Natural killer cell treated with Interleukin-12 subunit alpha and Interleukin-12 subunit beta and Interleukin-15 and Interleukin-18, amount 100 ng/mL, for 72 hours (primary cell): ENCODE data around the gene SLC6A2. TPM values are rescaled to one million over a fixed set of nuclear protein-coding genes. Genes with fewer than 3 reads are reported as not detected.
"Not testable (repeated sequence)": the region's sequence is repeated elsewhere in the genome, so short reads cannot be mapped to it uniquely, and the experiment has no call there.

Source experiments
- ATAC-seq, 2 donors: fragments of 150-1000 bp; cut with Tn5 transposase in 1 of 2; sonication (Bioruptor Pico), chemical (Tn5 transposase) in 1 of 2; 2 replicates each; pipeline ENCODE4 v1.10.0; 2021
- DNase-seq: peaks from one replicate; pipeline ENCODE4 v3.0.0; 2022; ENCODE audit warnings: low spot score
- H3K27ac Mint-ChIP-seq, 2 donors: 1 replicate in 1 of 2; 2 replicates in 1 of 2; pipeline ENCODE4 v1.8.0; 2022; ENCODE audit warnings: mixed read lengths in 2 of 2, mild to moderate bottlenecking in 1 of 2, moderate library complexity in 1 of 2
- H3K27me3 Mint-ChIP-seq, 2 donors: 1 replicate in 1 of 2; 2 replicates in 1 of 2; pipeline ENCODE4 v1.8.0; 2022; ENCODE audit warnings: mixed read lengths in 2 of 2
- H3K36me3 Mint-ChIP-seq: one replicate; pipeline ENCODE4 v1.8.0; 2022; ENCODE audit warnings: mixed read lengths
- H3K4me1 Mint-ChIP-seq, 2 donors: 1 replicate in 1 of 2; 2 replicates in 1 of 2; pipeline ENCODE4 v1.8.0; 2022; ENCODE audit warnings: low read depth in 2 of 2, mixed read lengths in 2 of 2, mild to moderate bottlenecking in 1 of 2
- H3K4me3 Mint-ChIP-seq: one replicate; pipeline ENCODE4 v1.8.0; 2022; ENCODE audit warnings: mixed read lengths
- H3K9me3 Mint-ChIP-seq: 2 replicates; pipeline ENCODE4 v1.8.0; 2022; ENCODE audit warnings: mixed read lengths
- total RNA-seq, 2 donors: library from RNA; stranded (reverse); gene quantifications; one replicate each; pipeline ENCODE4 v1.2.3, GENCODE V29; 2022

Gene SLC6A2
- total RNA-seq: not detected

DNA sequence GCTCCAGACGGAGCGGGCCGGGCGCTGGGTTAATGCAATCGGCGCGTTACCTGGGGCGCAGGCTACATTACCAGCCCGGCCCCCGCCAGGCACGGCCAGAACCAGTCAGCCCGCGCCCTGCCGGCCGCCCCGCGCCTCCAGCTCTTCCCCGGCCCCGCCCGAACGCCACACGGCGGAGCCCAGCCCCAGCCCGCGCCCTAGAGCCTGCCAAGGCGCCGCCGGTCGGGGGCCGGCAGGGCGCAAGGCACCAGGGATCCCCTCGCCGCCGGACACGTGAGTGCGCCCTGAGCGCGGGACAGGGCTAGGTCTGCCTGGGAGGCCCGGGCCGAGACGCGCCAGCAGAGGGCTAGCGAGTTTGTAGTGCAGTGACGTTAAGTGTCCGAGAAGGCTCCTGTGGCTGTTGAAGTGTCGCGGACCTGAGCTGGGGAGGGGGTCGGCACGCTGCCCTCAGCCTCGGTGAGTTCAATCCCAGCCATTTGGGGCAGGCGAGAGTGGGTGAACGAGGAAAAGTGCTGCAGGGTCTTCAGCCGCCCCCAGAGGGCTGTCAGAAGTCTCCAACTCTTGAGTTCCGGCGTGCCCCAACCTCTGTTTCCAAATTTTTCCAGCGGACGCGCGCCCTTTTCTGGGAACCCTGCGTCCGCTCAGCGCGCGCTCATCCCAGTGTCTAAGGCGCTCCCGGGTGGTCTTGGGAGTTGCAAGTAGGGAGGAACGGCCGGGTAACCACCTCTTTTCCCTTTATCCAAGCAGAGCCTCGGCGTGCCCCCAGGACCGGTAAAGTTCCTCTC, at the start of gene SLC6A2:
TSS of gene SLC6A2 (plus strand) at position 92 of the 785 bp plus-strand sequence. CDS start 707 bp downstream, outside the sequence.
- Mint-ChIP-seq H3K4me1 (no peaks in the 10 kb centered on the region), H3K9me3 (no peaks in the 10 kb centered on the region), H3K36me3 (no peaks in the 10 kb centered on the region), H3K27me3 (peaks cover 9 to 13% of the 10 kb centered on the region in 2 donors), H3K4me3 (no peak within 1 kb of the TSS), H3K27ac (no peak within 1 kb of the TSS)
- DNase-seq (no peak), ATAC-seq (peak in 1 of 2 donors; percentile 11)

DNA sequence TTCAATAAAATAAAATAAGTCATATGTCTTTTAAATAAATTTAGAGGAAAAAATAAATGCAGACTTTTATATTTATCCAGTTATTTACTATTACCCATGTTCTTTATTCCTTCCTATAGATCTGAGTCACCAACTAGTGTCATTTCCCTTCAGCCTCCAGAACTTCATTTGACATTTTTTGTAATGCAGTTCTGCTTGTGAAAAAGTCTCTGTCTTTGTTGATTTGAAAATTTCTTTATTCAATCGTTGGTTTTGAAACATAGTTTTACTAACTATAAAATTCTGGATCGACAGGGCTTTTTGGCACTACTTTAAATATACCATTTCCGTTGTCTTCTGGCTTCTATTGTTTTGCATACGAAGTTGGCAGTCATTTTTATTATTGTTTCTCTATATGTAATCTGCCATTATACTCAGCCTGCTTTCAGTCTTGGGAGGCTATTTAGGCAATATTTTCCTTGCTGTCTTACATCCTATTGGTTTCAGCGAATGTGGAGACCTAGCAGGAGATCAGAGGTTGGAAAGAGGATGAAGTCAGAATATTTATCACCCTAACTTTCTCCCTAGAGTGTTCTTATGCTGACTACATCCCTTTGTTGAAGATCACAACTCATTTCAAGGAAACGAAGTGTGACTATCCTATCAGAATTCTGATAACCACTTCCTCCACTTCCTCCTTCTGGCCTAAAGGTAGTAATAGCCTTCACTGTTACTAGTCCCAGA, 42.0 kb upstream of the SLC6A2 start:
- Mint-ChIP-seq H3K27me3 (peaks cover 9 to 37% of the 10 kb centered on the region in 2 donors), H3K9me3 (peaks cover 10% of the 10 kb centered on the region), H3K4me1 (no peaks in the 10 kb centered on the region), H3K36me3 (no peaks in the 10 kb centered on the region), H3K27ac (no peak overlapping the region), H3K4me3 (no peak overlapping the region)
- DNase-seq (no peak), ATAC-seq (no peak)

DNA sequence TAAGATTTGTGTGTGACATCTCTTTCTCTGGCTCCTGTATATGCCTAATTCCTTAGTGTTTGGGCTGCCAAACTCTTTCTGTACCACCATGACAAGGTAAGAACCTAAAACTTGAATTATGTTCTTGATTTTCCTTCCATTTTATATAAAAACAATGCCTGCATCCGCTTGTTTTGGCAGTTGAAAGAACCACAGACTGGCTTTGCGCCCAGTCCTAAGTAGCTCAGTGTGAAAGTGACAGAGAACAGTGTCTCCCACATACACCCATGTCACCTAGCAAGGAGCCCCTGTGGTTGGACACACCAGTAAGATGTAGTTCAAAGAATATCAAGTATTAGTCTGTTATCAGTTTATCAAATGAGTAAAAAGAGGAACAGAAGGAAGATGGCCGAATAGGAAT, 40.7 kb upstream of the SLC6A2 start:
- H3K4me3 Mint-ChIP-seq: no peak overlapping the region
- H3K27me3 Mint-ChIP-seq: peaks cover 9 to 38% of the 10 kb centered on the region in 2 donors
- no peak for ATAC-seq

DNA sequence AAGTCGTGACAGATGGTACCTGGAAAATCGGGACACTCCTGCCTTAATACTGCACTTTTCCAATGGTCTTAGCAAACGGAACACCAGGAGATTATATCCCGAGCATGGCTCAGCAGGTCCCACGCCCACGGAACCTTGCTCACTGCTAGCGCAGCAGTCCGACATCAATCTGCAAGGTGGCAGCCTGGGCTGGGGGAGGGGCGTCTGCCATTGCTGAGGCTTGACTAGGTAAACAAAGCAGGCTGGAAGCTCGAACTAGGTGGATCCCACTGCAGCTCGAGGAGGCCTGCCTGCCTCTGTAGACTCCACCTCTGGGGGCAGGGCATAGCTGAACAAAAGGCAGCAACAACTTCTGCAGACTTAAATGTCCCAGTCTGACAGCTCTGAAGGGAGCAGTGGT, 40.1 kb upstream of the SLC6A2 start:
- not testable (repeated sequence) for H3K36me3 Mint-ChIP-seq, DNase-seq, ATAC-seq, H3K4me3 Mint-ChIP-seq, H3K27ac Mint-ChIP-seq, H3K4me1 Mint-ChIP-seq
- peaks cover 10% of the 10 kb centered on the region for H3K9me3 Mint-ChIP-seq
- H3K27me3 Mint-ChIP-seq: peaks cover 8 to 38% of the 10 kb centered on the region in 2 donors

More for the DNA sequence above, 40.7 kb upstream of the SLC6A2 start:
- no peaks in the 10 kb centered on the region for H3K36me3 Mint-ChIP-seq
- H3K27ac Mint-ChIP-seq: no peak overlapping the region
- DNase-seq: no peak
- H3K9me3 Mint-ChIP-seq: peaks cover 10% of the 10 kb centered on the region
- no peaks in the 10 kb centered on the region for H3K4me1 Mint-ChIP-seq

DNA sequence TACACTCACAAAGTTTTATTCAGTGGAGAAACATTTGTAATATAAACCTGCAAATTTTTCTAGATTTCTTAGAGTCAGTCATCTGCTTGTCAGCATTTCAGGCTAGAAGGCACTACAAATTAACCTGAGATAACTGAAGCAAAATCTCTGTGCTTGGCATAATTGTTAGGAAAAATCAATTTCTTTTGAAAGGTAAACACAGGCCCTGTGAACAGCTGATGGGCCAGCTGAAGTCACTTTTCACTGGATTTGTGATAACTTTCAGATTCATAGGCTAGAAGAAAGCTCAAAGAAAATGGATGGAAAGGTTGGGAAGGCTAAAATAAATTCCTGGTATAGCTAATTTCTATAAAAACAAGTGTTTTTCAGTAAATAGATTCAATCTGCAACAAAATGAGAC, 34.0 kb upstream of the SLC6A2 start:
- Mint-ChIP-seq H3K27me3 (peaks cover 4 to 26% of the 10 kb centered on the region in 2 donors), H3K27ac (no peak overlapping the region), H3K36me3 (no peaks in the 10 kb centered on the region), H3K4me1 (no peaks in the 10 kb centered on the region), H3K4me3 (no peak overlapping the region), H3K9me3 (peaks cover 2% of the 10 kb centered on the region)
- ATAC-seq (no peak), DNase-seq (no peak)

DNA sequence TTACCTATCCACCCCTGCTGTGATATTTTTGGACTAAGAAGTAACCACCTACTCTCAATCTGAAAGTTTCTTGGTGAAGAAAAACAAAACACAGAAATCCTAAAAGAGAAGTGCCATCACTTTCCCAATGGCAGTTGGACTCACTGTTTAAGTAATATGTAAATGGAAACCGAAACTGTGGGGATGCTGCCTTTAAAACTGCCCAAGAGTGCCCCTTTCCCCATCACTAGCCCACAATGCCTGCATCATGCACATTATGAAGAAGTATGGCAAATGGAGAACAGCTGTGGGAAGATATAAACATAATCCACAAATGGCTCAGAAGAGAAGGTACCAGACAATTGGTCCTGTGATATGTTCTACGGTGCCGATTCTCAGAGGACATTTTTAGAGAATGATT, 33.5 kb upstream of the SLC6A2 start:
- H3K9me3 Mint-ChIP-seq: peaks cover 2% of the 10 kb centered on the region
- H3K4me1 Mint-ChIP-seq: no peaks in the 10 kb centered on the region
- H3K27me3 Mint-ChIP-seq: peaks cover 2 to 22% of the 10 kb centered on the region in 2 donors
- no peak overlapping the region for H3K4me3 Mint-ChIP-seq
- no peak overlapping the region for H3K27ac Mint-ChIP-seq
- DNase-seq (no peak), ATAC-seq (no peak)
- H3K36me3 Mint-ChIP-seq: no peaks in the 10 kb centered on the region

DNA sequence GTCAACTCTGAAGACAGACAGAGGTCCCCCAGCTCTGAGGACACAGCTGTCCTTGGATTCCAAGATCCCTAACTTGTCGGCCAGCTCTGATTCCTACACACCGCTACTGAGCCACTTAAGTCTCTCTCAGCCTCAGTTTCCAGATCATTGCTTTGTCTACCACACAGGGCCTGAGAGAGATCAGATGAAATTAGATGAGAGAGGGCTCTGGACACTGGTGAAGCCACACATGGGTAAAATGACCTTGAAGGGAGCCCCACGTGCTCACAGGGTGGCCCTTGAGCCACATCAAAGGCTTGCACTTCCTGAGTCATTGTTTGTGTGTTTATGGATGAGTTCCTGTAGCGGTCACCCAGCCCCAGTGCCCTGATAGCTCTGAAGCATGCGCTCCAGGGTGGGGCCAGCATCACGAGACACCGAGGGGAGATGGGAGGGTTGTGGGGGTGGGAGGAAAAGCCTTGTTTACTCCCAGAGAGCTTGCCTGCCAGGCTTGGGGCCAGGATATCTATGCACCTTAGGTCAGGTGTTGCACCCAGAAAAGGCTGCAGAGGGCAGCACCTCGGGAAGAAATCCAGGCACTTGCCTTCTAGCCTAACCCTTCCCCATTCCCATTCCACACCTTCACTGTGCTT, 32.7 kb upstream of the SLC6A2 start:
- H3K27ac Mint-ChIP-seq: no peak overlapping the region
- peaks cover 2 to 17% of the 10 kb centered on the region in 2 donors for H3K27me3 Mint-ChIP-seq
- H3K4me3 Mint-ChIP-seq: no peak overlapping the region
- no peaks in the 10 kb centered on the region for H3K4me1 Mint-ChIP-seq
- no peaks in the 10 kb centered on the region for H3K36me3 Mint-ChIP-seq
- ATAC-seq: no peak
- peaks cover 2% of the 10 kb centered on the region for H3K9me3 Mint-ChIP-seq
- DNase-seq: no peak

DNA sequence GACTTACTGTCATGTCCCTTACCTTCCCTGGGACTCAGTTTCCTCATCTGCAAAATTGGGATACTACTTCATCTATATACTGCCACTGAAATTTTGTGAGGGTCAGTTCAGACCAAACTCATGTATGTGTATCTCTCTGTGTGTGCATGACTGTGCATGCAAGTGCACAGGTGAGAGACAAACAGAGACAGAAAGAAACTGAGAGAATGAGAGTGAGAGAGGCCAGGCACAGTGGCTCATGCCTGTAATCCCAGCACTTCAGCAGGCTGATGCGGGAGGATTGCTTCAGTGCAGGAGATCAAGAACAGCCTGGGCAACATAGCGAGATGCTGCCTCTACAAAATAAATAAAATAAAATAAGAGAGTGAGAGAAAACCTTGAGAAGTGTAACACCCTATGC, 32.1 kb upstream of the SLC6A2 start:
- H3K4me1 Mint-ChIP-seq: no peaks in the 10 kb centered on the region
- H3K27me3 Mint-ChIP-seq: peaks cover 2 to 11% of the 10 kb centered on the region in 2 donors
- no peak overlapping the region for H3K27ac Mint-ChIP-seq

DNA sequence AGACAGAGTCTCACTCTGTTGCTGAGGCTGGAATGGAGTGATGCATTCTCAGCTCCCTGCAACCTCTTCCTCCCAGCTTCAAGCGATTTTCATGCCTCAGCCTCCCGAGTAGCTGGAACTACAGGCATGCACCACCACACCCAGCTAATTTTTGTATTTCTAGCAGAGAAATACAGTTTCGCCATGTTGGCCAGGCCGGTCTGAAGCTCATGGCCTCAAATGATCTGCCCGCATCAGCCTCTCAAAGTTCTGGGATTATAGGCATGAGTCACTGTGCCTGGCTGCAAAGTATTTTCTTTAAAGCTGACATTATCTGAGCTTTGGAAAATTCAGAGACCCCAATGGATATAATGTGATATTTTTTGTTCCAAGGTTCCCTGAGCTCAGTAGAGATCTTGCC, 31.1 kb upstream of the SLC6A2 start:
- DNase-seq (no peak), ATAC-seq (no peak)
- H3K36me3 Mint-ChIP-seq: no peaks in the 10 kb centered on the region
- H3K9me3 Mint-ChIP-seq: peaks cover 2% of the 10 kb centered on the region
- no peak overlapping the region for H3K4me3 Mint-ChIP-seq
- no peaks in the 10 kb centered on the region for H3K4me1 Mint-ChIP-seq
- H3K27ac Mint-ChIP-seq: no peak overlapping the region
- H3K27me3 Mint-ChIP-seq: peaks cover 2 to 15% of the 10 kb centered on the region in 2 donors

More for the DNA sequence above, 32.1 kb upstream of the SLC6A2 start:
- peaks cover 2% of the 10 kb centered on the region for H3K9me3 Mint-ChIP-seq
- no peak overlapping the region for H3K4me3 Mint-ChIP-seq
- ATAC-seq: no peak
- H3K36me3 Mint-ChIP-seq: no peaks in the 10 kb centered on the region
- DNase-seq: no peak

DNA sequence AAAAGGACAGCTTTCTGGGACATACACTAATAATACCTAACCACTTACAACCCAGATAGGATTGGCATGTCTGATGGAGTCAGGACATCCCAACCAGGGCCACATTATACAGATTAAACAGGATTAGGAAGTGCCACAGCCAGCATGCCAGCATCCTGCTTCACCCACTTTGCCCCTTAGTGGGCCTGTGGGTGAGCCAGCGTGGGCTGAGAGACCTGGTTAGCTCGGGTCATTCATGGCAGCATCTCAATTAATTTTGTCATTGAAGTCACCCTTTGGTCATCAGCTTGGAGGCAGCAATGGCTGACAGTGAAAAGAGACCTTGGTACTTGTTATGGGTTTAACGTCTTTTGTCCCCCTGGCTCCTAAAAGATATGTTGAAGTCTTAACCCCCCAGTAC, 29.9 kb upstream of the SLC6A2 start:
- no peak overlapping the region for H3K4me3 Mint-ChIP-seq
- DNase-seq: no peak
- H3K36me3 Mint-ChIP-seq: no peaks in the 10 kb centered on the region
- peaks cover 2% of the 10 kb centered on the region for H3K9me3 Mint-ChIP-seq
- H3K4me1 Mint-ChIP-seq: no peaks in the 10 kb centered on the region
- H3K27me3 Mint-ChIP-seq: peaks cover 3 to 19% of the 10 kb centered on the region in 2 donors
- ATAC-seq: peak in 1 of 2 donors; percentile 15
- no peak overlapping the region for H3K27ac Mint-ChIP-seq

DNA sequence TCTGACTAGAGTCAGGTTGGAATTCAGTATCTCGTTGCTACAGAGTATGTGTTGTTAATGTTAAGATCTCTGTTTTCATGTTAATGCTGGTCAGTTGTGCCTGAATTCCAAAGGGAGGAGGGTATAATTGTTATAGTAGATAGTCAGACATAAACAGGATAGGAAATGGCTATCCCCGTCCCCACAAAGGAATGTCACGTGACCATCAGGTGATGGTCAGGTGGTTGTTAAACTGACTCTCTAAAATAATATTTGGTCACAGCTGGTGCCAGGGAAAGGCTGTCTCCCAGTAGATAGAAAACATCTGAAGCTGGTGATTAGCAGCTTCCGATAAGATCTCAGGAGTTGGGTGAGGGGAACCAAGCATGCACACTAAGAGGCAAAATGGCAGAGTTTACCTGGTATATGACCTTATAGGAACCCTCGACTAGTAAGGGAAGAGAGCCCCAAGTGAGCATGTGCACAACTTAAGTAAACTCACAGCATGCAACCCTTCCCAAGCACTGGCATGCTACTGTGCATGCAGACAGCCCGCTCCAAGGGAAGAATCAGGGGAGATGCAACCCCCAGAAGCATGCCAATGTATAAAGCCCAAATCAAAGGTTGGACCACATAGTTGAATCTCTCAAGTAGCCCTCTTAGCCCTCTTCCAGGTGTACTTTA, 27.4 kb upstream of the SLC6A2 start:
- no peak for ATAC-seq
- Mint-ChIP-seq H3K9me3 (peaks cover 6% of the 10 kb centered on the region), H3K36me3 (no peaks in the 10 kb centered on the region), H3K4me3 (no peak overlapping the region), H3K27ac (no peak overlapping the region), H3K4me1 (no peaks in the 10 kb centered on the region), H3K27me3 (peaks cover 3 to 19% of the 10 kb centered on the region in 2 donors)
- DNase-seq: no peak

DNA sequence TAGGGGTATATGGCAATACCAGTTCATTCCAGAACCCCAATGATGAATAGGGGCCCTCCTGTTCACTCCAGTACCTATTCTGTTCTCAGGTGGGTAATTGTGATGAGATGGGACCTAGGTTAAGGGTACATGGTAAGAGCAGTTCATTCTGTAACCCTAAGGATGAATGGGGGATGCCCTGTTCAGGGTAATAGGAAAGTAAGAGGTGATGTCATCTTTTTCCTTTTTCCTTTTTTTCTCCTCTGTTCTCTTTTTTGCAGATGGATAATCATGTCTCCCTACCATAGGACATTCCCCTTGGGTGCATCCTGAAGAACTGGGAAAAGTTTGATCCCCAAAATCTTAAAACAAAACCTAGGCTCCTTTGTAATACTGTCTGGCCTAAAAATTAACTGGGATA, 25.0 kb upstream of the SLC6A2 start:
- Mint-ChIP-seq H3K27ac (no peak overlapping the region), H3K9me3 (peaks cover 6% of the 10 kb centered on the region)

DNA sequence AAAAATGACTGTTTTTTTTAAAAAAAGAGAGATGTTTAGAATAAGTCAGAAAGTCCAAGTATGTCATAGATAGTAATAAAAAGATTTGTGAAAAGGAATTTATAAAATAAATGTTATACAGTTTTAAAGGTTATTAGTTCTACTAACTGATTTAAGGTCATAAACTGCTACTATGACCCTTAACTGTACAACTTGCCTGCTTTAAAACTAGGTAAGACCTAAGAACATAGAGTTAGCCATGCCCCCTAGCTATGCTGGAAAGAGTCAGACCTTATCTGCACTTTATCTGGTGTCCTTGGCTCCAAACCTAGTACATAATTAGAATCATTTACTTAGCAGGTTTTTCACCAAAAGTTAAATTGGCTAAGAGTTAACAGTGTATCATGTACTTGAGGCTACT, 23.5 kb upstream of the SLC6A2 start:
- DNase-seq (no peak), ATAC-seq (no peak)
- Mint-ChIP-seq H3K27ac (no peak overlapping the region), H3K9me3 (peaks cover 3% of the 10 kb centered on the region), H3K4me3 (no peak overlapping the region), H3K36me3 (no peaks in the 10 kb centered on the region), H3K27me3 (peaks cover 10 to 19% of the 10 kb centered on the region in 2 donors), H3K4me1 (no peaks in the 10 kb centered on the region)

More for the DNA sequence above, 25.0 kb upstream of the SLC6A2 start:
- Mint-ChIP-seq H3K4me1 (no peaks in the 10 kb centered on the region), H3K27me3 (peaks cover 4 to 19% of the 10 kb centered on the region in 2 donors), H3K36me3 (no peaks in the 10 kb centered on the region), H3K4me3 (no peak overlapping the region)
- DNase-seq (no peak), ATAC-seq (no peak)
